NCI-H2196 (cell line): ENCODE measurements around the gene TMTC1.

Experiments used
- DNase-seq: peaks from one replicate; lab custom pipeline; 2025; ENCODE audit not compliant: unreplicated experiment; lab: John Stamatoyannopoulos, UW

The TMTC1 gene

DNA sequence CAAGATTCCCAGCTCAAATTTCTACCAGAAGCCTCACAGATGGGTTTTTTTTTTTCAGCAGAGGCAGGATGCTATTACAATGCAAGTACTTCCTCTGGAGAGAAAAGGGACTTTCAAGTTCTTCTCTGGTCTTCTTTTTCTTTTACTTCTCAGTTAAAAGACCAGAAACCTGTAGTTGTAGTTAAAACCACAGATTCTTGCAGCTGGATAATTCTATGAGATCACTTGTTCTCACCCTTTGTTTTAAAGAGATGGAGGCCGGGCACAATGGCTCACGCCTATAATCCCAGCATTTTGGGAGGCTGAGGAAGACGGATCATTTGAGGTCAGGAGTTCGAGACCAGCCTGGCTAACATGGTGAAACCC, 238.7 kb downstream of the TMTC1 start:
- no peak for DNase-seq

DNA sequence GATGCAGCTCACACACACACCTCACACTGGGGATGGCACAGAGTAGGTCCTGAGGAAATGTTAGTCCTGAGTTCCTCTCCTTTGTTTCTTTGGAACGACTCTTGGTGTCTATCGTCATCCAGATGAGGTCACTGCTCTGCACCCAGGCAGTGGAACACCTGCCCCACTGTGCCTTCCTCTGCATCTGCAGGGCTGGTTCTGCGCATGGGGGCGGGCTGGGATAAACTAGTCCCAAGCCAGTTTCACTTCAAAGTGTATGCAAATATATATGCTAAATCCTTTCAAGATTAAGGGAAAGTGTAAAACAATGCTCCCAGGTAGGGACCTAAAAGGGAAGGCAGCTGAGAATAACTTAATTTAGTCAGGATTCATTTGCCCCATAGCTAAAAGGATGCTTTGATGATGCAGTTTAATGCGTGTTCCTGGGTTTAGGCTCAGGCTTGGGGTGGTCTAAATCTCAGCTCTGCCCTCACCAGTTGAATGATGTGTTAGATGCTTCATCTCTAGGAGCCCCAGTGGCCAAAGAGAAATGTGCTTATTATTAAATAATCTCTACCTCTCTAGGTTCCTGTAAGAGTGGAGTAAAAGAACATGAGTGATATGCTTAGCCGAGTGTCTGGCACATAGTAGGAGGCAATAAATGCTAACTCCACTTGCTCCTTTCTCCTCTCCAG, 239.2 kb downstream of the TMTC1 start:
- DNase-seq: no peak

DNA sequence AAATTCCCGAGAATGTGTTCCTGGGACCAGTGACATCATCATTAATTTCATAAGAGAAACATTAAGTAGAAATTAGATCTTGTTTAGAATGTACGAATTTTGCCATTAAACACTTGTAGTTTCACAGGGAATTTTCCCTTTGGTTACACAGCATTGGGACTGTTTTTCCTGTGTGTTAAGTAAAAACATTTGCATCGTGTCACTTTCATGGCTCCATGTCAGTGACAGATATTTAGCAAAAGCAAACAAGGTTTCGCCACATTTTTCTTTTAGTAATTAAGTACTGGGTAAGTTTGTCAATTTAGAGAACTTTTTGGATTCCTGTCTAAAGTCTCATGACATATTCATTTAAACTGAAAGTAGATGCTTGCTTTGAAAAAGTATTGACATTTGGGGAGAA, 240.7 kb downstream of the TMTC1 start:
- no peak for DNase-seq

DNA sequence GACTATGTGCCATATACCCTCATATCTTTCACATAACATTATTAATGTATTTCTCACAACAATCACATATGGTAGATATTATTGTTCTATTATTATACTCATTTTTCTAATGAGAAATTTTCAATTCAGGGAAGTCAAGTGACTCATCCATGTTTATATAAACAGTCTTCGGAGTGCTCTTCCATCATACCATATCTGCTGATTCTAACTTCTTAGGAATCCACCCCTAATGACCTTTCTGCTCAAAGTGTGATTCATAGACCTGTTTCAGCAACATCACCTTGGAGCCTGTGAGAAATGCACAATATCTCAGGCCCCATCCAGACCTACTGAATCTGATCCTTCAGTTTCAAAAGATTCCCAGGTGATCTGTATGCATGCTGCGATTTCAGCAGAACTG, 246.4 kb downstream of the TMTC1 start:
- DNase-seq: no peak

DNA sequence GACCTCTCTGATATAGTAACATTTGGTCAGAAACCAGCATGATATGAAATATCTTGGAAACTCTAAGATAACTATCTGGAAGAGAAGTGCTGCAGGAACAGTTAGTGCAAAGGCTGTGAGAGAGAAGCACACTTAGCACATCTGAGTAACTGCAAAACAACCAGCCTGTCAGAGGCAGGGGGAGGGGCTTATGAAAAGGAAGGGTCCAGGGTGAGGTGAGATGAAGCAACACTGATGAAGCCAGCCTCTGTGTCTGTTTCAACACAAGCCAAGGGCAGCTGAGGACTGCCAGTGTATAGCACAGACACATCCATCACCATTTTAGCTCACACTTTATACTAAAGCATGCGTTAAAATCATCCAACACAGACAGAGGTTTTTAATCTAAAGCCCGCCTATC, 248.8 kb downstream of the TMTC1 start:
- no peak for DNase-seq

DNA sequence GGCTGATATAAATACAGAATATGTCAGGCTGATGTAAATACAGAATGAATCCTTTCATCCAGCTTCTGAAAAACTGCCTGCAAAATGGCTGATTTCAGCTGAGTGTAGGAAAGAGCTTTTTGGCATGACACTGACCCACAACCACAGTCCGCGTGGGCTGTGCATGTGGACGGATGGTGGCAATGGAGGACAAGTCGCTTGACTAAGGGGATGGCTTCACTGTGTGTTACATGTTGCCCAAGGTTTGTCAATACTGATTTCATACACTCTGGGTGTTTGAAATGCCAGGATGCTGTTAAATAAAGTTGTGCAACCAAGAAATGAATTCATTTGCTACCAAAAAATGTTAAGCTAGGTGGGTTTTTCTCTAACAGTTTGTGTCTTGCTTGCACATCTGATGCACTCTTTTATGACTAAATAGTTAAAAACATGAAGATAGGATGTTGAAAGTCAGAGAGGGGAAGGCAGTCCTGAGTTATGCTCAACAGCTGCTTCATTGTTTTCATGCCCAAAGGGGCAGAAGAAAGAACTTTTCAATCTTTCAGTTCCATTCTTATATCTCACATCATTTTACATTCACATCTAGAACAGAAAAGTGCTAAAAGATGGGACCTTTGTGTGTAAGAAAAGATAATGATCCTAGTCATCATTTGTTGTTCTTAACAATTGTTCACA, 249.8 kb downstream of the TMTC1 start:
- DNase-seq: no peak

DNA sequence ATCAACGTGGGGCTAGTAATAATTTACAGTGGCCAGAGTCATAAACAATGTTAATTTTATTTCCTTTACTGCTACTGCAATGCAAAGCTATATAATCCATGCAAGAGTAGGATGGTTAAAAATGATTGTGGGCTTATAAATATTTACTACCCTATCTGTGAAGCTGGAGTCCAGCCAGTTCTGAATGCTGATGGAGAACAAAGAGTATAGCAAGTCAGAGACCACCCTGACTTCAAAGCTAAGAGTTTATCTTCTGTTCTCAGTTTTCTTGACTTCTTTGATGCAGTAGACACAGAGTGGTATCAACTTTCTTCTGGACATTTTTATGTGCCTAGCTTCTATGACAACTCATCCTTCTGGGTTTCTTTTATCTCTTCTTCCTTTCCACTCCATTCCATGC, 252.3 kb downstream of the TMTC1 start:
- DNase-seq: no peak

DNA sequence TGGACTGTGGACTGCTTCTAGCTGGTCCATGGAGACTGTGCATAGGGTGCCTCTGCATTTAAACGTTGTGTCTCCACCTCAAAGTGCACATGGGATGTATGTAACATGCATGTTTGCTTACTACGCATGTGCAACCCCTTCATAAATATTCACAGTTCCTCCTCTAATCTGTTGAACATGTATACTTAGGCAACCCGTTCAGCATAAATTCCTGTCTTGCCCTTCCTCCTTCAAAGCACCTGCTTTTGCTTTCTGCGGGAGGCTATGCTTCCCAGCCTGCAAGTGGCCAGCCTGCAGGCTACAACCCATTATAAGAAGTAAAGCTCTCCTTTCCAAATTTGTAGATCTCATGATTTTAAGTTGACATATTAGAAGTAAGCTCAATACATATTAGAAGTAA, 253.3 kb downstream of the TMTC1 start:
- DNase-seq: no peak

DNA sequence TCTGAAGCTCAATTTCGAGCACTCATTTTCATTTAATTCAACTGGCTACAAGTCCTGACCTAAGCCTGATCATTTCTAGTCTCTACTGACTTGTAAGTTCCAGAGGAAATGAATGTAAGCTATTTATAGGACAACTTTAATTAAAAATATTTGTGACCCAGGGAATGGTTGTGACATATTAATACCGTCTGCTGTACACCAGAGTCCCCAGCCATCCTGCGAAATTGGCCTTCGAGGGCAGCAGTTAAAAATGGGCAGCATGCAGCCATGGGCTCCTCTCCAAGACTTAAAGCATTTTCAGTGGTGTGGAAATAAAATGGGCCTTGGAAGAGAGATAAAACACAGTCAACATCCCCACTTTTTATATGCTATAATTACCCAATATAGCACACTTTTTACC, 255.6 kb downstream of the TMTC1 start:
- no peak for DNase-seq

- DNase-seq: no peak
Observed at GRCh38 chr12:29521951-29522350, 261.8 kb downstream of the TMTC1 start.

DNA sequence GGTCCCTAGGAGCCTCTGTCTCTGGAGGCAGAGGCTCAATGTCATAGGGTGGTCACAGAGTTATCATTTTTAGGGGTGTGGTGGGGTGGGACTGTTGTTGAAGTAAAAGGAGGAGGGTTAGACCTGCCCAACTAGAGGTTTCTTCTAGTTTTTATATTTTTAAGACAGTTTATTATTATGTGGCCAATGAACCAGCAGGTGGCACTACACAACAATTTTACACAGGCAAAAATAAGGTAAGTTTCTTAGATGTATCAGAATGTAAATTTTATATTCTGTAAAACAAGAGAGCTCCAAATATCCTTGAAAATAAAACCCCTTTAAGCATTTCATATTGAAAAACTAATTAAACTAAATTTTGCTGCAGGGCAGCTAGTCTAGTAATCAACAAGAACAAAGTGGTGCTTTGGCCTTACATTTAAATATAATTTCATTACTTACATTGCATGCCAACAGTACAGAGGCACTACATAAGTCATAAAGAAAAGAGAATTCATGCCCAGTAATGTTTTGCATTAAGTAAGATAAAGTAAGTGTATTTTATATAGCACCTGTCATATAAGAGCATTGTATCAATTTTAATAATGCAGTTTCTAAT, 264.1 kb downstream of the TMTC1 start:
- DNase-seq: peak; percentile 72

DNA sequence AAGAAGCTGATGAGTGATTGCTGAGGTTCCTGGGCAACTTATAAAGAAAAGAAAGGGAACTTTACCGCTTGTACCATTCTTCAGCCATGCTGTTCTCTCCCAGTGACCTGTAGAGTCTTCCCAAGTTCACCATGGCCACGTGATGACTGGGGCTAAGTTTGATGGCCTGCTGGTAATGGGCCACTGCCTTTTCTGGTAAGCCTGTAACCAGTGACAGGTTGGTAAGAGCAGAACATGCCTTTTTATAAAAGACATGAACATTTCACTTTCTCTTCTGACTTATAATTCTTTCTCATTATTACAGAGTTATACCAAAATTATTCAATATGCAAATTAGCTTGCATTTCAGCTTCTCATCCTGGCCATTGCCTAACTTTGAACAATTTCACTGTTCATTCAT, 265.3 kb downstream of the TMTC1 start:
- no peak for DNase-seq

- DNase-seq: peak; percentile 43
Observed at GRCh38 chr12:29517264-29517663, 266.5 kb downstream of the TMTC1 start.

DNA sequence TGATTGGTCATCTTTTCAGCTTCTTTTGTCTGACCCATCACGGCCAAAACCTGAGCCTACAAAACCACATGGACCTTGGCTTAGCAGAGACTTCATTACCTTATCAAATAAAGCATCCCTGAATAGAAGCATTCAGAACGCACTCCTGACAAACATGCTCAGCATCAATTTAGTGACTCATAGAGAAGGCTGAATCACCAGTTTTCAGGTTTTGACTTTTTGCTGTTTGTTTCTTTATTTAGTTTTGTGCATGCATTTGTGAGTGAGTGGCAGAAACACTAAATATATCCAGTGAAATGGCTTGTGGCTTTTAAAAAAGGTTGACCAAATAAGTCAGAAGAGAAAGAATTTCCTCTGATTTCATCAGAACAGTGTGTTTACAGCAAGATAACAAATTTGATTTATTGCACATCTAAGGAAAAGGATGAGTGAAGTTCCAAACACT, 267.3 kb downstream of the TMTC1 start:
- no peak for DNase-seq

- no peak for DNase-seq
Observed at GRCh38 chr12:29510591-29511185, 273.1 kb downstream of the TMTC1 start.

- DNase-seq: no peak
Observed at GRCh38 chr12:29509503-29509902, 274.2 kb downstream of the TMTC1 start.

DNA sequence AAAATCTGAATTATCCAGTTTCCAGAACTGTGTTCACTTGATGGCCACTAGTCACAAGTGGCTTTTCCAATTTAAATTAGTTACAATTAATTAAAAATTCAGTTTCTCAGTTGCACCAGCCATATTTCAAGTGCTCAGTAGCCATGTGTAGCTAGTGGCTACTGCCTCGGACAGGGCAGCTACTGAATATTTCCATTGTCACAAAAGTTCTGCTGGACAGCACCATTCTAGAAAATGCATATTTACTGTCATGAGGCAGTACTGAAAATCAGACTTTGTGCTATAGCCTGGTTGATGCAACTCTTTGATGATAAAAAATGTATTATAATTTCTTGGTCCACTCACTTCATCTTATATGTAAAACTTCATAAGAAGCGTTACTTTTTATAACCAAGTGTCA, 274.8 kb downstream of the TMTC1 start:
- DNase-seq: no peak

- DNase-seq: no peak
Observed at GRCh38 chr12:29505122-29505521, 278.6 kb downstream of the TMTC1 start.

DNA sequence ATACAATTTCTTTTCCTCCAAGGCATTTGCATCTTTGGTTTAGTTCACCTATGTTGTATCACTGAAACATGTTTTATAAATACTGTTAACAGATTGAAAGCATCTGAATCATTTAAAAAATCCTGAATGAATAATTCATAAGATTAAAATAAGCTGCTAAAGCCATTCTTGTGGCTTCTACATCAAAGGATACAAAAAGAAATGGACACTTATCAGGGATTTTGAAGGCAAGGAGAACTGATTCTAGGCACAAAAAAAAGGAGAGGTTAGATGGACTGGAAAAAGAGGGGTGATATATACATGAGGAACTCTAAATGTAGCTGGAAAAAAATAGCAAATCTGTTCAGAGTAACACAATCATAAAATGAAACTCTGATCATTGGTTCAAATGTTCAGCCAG, 280.5 kb downstream of the TMTC1 start:
- DNase-seq: no peak

- no peak for DNase-seq
Observed at GRCh38 chr12:29499235-29499634, 284.5 kb downstream of the TMTC1 start.

DNA sequence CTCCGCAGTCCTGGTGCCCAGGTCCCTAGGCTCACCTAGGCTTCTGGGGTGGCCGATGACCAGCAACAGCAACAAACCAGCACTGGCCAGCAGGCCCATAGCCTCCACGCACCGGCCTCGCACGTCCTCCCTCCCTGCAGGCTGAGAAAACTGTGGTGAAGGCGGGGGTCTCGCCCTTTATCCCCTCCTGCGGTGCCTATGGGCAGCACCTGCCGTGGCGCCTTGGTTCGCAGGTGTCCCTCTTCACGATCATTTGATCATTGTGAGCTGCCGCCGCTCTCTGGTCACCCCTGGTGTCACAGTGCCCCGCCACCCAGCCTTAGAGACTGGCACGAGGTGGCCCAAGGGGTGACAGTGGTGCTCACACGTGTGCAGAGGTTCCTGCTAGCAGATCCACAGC, 286.2 kb downstream of the TMTC1 start, which contains the start of gene OVCH1:
TSS of gene OVCH1 (minus strand) at position 99 of the 400 bp plus-strand sequence. CDS start at position 99, 0 bp downstream.
- DNase-seq: no peak

GRCh38 chr12:29492891-29493290, 290.9 kb downstream of the TMTC1 start:
- no peak for DNase-seq
